Right lobe of liver (tissue), 4 donors: Measurements from ENCODE around the gene IFI35.

Experiments used
- CTCF ChIP-seq, 4 donors: fragments of 200-600 bp in 3 of 4; fragments of 450-650 bp in 1 of 4; IDR thresholded peaks; one replicate each; pipeline versions ENCODE4 v1.5.1 to v1.8.0; 2016 to 2022; ENCODE audit warnings: antibody characterized with exemption in 4 of 4, mild to moderate bottlenecking in 2 of 4
- POLR2A ChIP-seq: fragments of 450-650 bp; IDR thresholded peaks from one replicate; pipeline ENCODE4 v1.6.1; 2017; ENCODE audit warnings: antibody characterized with exemption, mild to moderate bottlenecking
- donor health status: DM: no; HTN: no; CAD: no.
- donor health status: DM: no; HTN: no; CAD: no.
- donor health status: DM: no; HTN: yes; CAD: no.

DNA sequence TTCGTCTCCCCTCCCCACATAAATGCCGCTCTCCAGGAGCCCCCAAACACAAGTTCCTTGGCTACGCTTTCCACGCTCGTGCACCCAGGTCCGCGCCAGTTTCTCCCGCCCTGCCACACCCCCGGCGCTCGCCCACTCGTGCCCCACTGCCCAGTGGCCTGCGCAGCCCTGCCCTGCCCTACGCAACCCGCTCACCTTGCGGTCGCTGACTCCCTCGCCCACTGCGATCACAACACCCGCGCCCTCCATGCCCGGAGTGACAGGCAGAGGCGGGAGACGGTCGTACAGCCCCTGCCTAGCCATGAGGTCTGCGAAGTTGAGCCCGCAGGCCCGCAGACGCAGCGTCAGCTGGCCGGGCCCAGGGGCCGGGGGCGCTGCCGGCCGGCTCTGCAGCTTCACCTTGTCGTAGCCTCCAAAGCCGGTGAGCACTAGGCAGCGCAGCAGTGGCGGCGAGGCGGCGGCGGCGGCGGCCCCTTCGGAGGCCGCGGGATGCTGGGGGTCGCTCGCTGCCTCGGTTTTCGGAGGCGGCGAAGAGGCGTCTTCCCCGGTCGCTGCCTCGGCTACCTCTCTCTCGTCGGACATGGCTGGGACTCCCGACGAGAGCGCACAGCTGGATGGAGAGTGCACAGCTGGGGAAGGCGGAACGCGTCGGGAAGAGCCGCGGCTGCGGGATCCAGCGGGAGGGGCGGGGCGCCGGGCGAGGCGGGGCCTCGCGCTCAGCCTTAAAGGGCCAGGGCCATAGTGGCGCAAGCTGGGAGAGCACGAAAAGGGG, 15.3 kb downstream of the IFI35 start, which contains the start of gene VAT1:
- TF ChIP-seq POLR2A (peak; percentile 46), CTCF (IDR thresholded peaks at IDR 0.05) (no peak)
